HG03354 (cell line): ENCODE results near the gene BBS12.
"Not testable (repeated sequence)": the region's sequence is repeated elsewhere in the genome, so short reads cannot be mapped to it uniquely, and the experiment has no call there.

Experiments used
- ATAC-seq: cut with Tn5 transposase; IDR thresholded peaks from one replicate; pipeline ENCODE4 v1.9.1; 2021; ENCODE audit warnings: mild to moderate bottlenecking; ENCODE audit not compliant: unreplicated experiment, poor library complexity, severe bottlenecking

BBS12 gene

DNA sequence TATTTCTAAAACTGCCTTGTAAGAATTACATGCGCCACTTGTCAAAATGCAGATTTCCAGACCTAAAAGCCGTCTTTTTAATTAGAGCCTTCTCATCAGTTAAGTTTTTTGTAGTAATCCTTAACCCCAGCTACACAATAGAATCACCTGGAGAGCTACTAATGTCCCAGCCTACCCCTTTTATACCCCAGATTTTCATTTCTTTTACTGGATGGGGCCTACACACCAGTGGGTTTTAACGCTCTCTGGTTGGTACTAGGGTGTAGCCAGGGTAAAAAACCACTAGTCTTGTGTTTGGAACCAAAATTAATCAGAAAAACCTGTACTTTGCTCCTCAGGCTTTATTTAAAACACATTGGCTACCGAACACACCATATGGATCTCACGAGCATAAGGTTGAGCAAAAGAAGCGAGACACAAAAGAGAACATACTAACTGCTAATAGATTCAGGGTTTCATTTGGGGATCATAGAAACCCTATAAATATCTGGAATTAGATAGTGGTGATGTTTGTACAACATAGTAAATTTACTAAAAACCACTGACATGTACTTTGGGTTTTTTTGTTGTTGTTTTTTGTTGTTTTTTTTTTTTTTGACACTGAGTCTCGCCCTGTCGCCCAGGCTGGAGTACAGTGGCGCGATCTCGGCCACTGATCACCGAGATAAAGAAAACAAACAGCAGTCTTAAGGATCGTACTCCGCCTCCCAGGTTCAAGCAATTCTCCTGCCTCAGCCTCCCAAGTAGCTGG, 30.6 kb downstream of the BBS12 start:
- ATAC-seq = no peak

DNA sequence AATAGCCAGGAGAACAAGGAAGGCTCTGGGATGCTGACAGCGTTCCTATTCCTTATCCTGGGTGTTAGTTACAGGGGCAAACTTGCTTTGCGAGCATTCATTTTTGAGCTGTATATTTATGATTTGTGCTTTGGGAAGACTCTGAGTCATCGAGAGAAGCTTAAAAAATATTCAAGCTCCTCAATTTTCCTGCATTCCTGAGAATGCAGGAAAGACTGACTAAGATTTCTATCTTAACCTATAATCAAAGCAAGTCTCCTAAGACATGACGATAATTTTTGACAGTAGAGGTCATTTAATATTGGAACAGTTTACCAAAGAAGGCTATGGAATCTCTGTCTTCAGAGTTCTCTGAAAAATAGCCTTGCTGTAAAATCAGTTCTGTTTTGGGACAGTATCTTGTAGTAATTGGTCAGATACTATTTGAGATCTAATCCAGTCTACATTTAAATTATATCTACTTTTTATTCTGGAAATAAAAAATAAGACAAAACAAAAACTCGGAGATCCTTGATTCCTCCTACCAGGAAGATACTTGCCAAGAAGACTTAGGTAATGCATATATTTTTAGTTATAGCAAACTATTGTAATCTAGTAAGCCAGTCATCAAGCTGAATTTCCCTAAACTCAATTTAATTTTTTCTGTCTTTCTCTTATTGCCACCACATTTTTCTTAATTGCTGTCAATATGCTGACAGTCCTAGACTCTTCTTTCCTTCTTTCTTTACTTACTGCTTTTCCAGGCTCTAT, 31.7 kb downstream of the BBS12 start:
- no peak for ATAC-seq

DNA sequence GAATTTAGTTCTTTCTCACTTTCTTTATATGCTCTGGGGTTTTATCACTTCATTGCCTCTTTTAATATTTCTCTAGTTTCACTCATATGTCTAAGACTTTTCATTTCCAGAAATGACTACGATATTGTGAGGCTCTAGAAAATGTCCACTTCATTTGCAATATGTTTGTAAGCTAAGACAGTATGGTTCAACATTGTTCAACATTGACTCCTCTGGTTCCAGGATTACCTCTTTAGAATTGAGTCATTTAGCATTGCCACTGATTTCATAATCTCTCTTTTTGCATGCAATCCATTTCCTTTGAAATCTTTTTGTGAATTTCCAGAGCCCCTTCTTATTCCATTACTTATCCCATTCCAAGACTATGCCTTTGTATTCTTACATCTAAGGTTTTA, 32.3 kb downstream of the BBS12 start:
- peak; percentile 92 for ATAC-seq

DNA sequence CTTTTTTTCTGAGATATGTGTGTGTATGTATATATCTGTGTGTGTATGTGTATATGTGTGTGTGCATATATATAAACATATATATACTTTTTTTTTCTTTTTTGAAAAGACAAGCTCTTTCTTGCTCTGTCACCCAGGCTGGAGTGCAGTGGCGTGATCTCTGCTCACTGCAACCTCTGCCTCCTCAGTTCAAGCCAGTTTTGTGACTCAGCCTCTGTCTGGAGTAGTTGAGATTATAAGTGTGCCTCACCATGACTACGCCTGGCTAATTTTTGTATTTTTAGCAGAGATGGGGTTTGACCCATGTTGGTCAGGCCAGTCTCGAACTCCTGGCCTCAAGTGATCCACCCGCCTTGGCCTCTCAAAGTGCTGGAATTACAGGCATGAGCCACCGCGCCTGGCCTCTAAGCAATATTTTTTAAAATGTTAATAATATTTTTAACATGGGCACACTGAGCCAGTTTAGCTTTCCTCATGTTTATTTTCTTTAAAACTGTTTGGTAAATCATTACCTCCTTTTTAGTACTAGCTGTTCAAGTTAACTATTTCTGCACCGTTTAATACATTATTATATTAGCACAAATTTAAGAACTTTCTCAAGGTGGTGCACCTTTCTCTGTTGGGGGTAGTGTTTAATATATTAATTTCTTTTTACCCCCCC, 33.3 kb downstream of the BBS12 start:
- no peak for ATAC-seq

DNA sequence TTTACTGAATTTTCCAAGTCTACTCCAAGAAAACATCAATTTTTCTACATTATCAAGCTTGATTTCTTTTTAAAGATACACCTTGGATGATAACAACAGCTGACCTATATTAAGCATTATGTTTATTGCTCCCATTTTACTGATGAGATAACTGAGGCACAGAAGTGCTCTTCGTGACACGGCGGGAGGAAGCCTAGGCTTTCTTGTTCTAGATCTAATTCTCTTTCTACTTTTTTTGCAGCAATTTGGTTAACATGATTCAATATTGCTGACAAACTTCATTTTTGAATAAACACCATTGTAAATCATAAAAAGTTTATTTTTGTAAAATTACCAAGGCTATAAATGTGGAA, 33.8 kb downstream of the BBS12 start:
- ATAC-seq = no peak

DNA sequence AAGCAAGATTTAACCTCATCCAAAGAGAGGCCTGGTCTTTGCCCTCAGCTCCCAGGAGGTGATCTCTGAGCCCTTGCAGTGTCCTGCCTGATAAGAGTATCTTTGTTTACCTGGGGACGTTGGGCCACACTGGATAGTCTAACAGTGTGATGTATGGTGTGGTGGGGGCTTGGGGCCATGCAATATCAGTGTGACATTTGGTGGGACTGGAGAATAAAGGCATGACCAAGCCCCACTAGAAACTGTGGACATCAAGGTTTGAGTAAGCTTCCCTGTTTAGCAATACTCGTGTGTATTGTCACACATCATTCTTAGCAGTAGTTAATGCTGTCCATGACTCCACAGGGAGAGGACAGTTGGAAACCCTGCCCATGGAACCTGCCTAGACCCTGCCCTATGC, 34.4 kb downstream of the BBS12 start:
- ATAC-seq = no peak

DNA sequence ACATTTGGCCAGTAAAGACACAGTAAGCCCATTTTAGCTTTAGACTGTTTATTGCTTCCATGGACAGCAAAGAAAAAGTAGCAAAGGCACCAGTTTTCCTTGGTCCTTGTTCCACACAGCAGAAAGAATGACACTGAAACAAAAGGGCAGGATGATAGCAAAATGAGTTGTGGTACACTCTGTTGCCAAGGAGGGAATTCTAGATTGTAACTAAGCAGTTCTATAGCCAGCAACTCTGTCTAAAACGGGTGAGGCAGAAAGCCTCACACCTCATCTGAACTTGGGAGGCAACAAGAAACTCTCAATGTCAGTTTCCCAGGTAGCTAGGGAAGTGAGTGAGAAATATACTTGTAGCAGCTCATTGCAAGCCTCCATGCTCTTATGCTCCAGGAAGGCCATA, 39.2 kb downstream of the BBS12 start:
- ATAC-seq = no peak

DNA sequence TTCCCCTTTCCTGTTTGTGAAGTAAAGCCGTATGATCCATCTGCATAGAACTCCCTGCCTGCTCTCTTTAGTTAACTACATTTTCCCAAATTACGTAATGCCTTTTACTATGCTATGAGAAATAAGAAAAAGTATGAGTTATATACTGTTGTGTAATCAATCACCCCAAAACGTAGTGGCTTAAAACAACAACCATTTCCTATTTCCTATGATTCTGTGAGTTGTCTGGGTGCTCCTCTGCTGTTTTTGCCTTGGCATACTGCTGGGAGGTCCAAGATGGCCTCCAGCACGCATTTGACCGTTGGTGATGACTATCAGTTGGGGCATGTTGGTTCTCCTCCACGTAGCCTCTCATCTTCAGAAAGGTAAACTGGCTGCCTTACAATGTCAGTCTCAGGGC, 39.8 kb downstream of the BBS12 start:
- ATAC-seq = no peak

DNA sequence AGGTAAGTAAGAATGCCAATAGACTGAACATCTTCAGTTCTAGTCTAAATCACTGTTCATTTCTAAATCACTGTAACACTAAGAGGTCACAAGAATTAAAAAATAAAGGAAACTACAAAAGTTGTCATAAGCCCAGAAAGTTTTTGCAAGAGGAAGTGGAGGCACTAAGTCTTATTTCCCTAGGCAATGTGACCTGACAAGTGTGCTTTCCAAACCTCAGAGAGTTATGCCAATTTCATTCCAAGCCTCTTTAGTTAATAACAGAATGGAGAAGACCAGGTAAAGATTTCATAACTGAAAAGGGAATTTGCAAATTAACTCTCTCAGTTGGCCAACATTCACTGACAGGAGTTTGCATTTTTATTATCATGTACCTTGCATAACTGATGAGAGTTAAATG, 40.5 kb downstream of the BBS12 start:
- ATAC-seq = no peak

DNA sequence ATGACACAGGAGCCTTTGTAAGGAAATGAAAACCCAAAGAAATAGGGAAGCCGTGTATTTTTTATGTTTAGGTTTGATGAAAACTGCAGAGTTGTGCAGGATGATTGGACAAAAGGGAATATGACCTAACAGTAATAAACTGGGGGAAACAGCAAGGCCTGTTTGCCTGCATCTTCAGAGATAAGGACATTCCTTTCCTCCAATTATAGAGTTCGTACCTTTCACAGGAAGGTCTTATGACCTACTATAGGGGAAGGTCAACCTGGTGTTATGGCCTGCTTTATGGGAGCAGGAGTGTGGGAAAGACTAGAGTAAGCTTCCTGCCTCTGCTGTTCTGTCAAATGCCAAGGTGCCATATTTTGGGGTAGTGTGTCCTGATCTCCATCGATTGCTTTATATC, 42.5 kb downstream of the BBS12 start:
- no peak for ATAC-seq

DNA sequence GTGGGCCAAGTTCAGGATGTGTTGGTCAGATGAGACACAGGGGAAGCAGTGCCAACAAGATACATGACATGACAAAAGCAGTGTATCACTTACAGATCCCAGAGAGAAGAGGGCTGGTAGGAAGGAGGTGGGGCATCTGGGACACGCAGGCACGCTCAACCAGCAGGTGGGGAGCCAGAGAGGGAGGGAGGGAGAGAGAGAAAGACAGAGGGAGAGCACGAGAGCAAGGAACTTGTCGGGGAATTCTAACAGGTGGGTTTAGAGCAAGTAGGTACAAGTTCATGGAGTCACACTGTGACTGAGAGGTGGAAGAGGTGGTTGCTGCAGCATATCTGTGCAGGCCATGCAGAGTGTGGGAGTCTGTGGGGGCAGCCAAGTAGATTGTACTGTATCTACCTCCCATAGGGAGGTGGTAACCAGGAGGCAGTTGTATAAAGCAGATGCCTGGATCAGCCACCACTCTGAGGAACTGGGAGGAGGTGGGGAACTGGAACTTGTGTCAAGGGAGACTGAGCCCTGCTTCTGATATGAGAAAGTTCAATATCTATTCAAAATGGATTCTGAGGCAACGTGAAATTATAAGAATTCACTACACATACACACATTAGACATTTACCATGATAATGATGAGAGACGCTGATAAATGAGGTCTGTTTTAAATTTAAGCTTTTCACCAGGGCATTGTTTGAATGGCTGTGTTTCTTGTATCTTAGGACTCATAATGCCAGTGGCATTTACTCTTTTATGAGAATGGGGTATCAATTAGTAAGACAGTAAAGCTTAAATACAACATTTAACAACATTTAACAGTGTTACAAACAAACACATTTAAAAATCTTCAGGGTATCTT, 43.7 kb downstream of the BBS12 start:
- no peak for ATAC-seq

DNA sequence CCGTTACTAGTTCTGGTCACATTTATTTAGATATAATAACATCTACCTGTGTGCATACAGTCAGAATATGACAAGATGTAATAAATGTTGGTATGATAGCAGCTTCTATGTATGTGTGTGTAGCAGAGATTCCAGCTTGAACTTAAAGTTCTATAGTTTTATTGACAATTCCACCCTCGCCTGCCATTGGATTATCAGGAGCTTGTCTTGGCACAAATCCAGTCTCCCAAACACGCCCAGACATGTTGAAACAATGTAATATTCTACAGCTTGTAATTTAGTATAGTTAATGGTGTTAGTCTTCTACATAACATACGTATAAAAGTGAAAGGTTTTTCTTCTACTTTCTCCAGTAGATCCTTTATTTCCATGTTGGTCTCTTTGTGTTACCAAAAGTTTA, 44.4 kb downstream of the BBS12 start:
- no peak for ATAC-seq

DNA sequence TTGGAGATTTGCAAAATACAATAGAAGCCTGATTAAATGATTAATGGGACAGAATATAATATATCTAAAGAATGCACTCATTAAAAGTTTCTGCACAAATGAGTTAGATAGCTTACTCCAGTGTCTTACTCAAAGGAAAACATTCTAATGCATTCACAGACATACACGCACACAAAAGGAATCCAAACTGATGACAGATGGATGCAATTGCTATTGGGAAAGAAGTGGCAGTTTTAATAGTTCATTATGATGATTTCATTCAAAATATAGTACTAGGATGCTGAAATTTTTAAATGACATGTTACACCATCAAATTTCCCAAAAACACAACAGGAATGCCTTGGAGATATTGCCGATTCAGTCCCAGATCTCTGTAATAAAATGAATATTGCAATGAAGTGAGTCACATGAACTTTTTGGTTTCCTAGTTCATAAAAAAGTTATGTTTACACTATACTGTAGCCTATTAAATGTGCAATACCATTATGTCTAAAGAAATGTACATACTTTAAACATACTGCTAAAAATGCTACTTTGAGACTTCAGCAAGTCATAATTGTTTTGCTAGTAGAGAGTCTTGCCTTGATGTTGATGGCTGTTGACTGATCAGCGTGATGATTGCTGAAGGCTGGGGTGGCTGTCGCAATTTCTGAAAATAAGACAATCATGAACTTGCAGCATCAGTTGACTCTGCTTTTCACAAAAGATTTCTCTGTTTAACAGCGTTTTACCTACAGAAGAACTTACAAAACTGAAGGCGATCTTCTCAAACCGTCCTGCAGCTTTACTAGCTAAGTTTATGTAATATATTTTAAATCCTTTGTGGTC, 45.6 kb downstream of the BBS12 start:
- no peak for ATAC-seq

DNA sequence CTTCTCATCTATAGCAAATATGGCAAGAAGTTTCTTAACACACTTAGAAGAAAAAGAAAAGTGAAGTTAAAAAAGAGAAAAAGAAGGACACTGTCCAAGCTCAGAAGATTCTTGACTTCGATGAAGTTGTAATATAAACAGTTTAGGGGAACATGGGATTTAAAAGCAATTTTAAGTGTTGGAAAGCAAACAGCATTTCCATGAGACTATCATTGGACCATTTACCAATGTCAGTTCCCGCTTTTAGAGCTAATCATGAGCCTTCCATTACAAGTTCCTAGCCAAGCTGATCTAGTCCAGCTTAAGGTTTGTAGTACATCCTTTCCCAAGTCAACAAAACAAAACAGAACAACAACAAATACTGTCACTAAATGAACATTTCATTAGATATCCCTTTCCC, 49.0 kb downstream of the BBS12 start:
- no peak for ATAC-seq

DNA sequence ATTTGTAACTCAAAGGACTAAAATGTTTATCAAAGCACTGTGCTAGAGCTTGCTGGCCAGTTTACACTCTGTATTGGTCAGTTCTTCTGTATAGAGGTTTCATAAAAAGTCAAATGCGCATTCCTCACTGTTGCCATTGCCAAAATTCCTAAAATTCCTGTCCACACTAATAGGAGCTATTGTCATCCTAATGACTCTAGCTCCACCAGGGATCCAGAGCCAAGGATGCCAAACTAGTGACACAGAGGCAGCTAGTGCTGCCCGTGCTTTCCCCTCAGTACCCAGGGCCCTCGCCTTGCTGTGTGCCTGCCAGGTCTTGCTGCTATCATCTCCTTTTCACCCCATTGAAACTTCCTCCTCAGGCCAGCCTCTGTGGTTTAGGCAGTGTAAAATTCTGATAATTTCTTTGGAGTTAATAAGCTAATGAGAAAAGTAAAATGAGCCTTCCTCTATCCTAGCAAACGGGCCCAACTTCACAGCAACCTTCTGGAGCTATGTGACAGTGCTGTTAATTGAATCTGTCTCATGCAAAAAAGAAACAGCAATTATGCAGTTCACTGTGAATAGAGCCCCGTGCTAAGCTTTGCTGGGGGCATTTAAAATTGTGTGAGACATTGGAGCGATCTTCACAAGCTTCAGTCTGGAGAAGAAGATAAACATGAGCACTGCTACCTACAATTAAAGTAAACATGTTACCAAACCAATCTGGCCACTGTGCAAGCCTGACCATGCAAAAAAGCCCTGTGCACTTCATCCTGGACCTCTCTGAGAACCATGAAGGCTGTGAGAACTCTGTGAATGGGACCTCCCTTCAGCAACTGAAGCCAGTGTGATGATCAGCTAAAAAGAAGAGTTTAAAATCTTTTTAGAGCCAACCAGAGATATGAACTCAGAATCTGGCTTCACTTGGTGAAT, 51.1 kb downstream of the BBS12 start:
- no peak for ATAC-seq

DNA sequence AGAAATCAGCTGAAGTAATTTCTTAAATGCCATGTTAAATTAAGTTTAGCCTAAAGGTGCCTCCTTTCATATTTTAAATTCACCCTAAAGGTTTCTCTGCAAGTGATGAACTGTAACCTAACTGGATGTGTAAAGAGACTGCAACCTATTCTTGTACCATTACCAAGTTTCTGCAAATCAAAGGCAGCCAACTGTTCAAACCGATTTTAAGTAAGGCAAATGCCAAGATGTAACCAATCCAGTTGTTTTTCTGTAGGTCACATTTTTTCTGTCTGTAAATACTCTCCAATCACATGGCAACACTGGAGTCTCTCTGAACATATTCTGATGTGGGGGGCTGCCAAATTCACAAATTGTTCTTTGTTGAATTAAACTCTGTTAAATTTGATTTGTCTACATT, 51.8 kb downstream of the BBS12 start:
- ATAC-seq = no peak

DNA sequence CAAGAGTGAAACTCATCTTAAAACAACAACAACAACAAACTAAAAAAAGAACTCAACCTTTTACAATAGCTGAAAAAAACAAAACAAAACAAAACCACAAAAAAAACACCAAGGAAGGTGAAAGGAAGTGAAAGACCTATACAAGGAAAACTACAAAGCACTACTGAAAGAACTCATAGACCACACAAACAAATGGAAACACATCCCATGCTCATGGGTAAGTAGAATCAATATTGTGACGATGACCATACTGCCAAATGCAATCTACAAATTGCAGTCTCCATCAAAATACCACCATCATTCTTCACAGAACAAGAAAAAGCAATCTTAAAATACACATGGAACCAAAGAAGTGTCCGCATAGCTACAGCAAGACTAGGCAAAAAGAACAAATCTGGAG, 52.6 kb downstream of the BBS12 start:
- ATAC-seq = no peak

DNA sequence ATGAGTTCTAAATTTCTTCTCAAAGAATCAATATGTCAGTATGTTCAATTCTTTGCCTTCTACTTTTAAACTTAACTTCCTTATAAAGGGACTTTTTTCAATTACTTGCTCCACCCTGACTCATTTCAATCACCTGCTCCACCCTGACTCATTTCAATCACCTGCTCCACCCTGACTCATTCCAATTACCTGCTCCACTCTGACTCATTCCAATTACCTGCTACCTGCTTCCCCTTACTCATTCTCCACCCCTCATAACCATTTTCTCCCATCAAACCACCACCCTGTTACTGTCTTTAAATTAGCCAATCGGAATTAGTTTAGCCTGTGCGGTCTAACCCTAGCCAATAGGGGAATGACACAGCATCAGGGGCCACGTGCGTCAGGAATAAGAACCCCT, 53.8 kb downstream of the BBS12 start:
- not testable (repeated sequence) for ATAC-seq
